ENCODE results near the gene SPATA2L.

GRCh38 chr16:89660146-89660545 is 41.4 kb downstream of the SPATA2L start:
- TF ChIP-seq, protein P1, sequence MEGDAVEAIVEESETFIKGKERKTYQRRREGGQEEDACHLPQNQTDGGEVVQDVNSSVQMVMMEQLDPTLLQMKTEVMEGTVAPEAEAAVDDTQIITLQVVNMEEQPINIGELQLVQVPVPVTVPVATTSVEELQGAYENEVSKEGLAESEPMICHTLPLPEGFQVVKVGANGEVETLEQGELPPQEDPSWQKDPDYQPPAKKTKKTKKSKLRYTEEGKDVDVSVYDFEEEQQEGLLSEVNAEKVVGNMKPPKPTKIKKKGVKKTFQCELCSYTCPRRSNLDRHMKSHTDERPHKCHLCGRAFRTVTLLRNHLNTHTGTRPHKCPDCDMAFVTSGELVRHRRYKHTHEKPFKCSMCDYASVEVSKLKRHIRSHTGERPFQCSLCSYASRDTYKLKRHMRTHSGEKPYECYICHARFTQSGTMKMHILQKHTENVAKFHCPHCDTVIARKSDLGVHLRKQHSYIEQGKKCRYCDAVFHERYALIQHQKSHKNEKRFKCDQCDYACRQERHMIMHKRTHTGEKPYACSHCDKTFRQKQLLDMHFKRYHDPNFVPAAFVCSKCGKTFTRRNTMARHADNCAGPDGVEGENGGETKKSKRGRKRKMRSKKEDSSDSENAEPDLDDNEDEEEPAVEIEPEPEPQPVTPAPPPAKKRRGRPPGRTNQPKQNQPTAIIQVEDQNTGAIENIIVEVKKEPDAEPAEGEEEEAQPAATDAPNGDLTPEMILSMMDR (IDR thresholded peaks at IDR 0.05): no peak
- TF ChIP-seq POLR2A (IDR thresholded peaks at IDR 0.05): no peak
- TF ChIP-seq POLR2AphosphoS5 (IDR thresholded peaks at IDR 0.05): no peak
- TF ChIP-seq EP300 (IDR thresholded peaks at IDR 0.05): no peak

All from stomach (tissue), 4 donors.